Chondrocyte (in vitro differentiated cells): ENCODE data around the gene SLPI. TPM values are rescaled to one million over a fixed set of nuclear protein-coding genes. Genes with fewer than 3 reads are reported as not detected.
A peak's percentile ranks its signal among the peaks of the same experiment; 100 is the strongest.

ENCODE experiments used
- DNase-seq: peaks from one replicate; pipeline ENCODE4 v3.0.0; 2021; ENCODE audit warnings: mixed read lengths, low spot score
- H3K27ac Mint-ChIP-seq: one replicate; pipeline ENCODE4 v1.8.0; 2021; ENCODE audit warnings: mild to moderate bottlenecking, moderate library complexity, mixed read lengths; ENCODE audit not compliant: unreplicated experiment
- H3K27me3 Mint-ChIP-seq: 2 replicates; pipeline ENCODE4 v1.8.0; 2021; ENCODE audit warnings: low read depth, mixed read lengths
- H3K36me3 Mint-ChIP-seq: 2 replicates; pipeline ENCODE4 v1.8.0; 2021; ENCODE audit warnings: low read depth, mixed read lengths
- H3K4me1 Mint-ChIP-seq: 2 replicates; pipeline ENCODE4 v1.8.0; 2021; ENCODE audit warnings: low read depth, mild to moderate bottlenecking, mixed read lengths
- H3K4me3 Mint-ChIP-seq: one replicate; pipeline ENCODE4 v1.8.0; 2021; ENCODE audit warnings: mild to moderate bottlenecking, moderate library complexity, mixed read lengths; ENCODE audit not compliant: unreplicated experiment
- H3K9me3 Mint-ChIP-seq: 2 replicates; pipeline ENCODE4 v1.8.0; 2021; ENCODE audit warnings: low read depth, mixed read lengths
- total RNA-seq: library from RNA; stranded (reverse); gene quantifications from 3 replicates; pipeline ENCODE4 v1.2.1, GENCODE V29; 2021
- TF ChIP-seq, protein P1 (sequence below): fragments of 200-600 bp; sonication (generic); IDR thresholded peaks from 2 replicates; pipeline ENCODE4 v1.5.0; 2021; ENCODE audit warnings: antibody characterized with exemption, mild to moderate bottlenecking, moderate library complexity

SLPI gene
- total RNA-seq, 1 donor from 2014 or later = 0.40 TPM

DNA sequence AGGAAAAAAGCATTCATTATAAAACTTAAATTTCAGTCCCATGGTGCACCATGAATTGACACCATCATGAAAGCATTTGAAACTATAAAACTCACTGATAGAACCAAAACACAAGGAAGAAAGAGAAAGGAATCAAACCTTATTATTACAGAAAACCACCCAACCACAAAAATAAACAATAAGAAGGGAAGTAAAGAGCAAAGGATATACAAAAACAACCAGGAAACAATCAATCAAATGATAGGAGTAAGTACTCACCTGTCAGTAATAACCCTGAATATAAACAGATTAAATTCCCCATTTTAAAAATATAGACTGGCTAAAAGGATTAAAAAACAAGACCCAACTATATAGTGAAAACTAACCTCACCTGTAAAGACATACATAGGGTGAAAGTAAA lies 5.8 kb downstream of the SLPI start:
- Mint-ChIP-seq H3K4me3 (no peak overlapping the region), H3K36me3 (no peaks in the 10 kb centered on the region), H3K27ac (no peak overlapping the region), H3K4me1 (no peaks in the 10 kb centered on the region), H3K9me3 (no peaks in the 10 kb centered on the region), H3K27me3 (peaks cover 71% of the 10 kb centered on the region)
- DNase-seq = no peak
- TF ChIP-seq, protein P1, sequence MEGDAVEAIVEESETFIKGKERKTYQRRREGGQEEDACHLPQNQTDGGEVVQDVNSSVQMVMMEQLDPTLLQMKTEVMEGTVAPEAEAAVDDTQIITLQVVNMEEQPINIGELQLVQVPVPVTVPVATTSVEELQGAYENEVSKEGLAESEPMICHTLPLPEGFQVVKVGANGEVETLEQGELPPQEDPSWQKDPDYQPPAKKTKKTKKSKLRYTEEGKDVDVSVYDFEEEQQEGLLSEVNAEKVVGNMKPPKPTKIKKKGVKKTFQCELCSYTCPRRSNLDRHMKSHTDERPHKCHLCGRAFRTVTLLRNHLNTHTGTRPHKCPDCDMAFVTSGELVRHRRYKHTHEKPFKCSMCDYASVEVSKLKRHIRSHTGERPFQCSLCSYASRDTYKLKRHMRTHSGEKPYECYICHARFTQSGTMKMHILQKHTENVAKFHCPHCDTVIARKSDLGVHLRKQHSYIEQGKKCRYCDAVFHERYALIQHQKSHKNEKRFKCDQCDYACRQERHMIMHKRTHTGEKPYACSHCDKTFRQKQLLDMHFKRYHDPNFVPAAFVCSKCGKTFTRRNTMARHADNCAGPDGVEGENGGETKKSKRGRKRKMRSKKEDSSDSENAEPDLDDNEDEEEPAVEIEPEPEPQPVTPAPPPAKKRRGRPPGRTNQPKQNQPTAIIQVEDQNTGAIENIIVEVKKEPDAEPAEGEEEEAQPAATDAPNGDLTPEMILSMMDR = no peak

DNA sequence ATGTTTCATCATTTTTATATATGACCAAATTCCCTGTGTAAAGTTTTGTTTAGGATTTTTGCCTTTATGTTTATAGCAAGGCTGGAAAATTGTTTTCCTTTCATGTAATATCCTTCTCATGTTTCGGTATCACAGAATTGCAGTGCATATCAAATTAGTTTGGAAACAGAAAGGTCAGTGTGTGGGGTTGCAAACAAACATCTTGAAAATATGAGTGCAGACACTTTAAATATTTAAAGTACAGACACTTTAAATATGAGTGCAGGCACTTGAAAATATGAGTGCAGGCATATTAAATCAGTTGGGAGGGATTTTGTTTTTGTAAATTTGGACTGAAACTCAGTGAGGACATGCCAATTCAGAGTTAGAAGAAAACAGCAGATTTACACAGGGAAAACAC lies 6.5 kb downstream of the SLPI start:
- no peak overlapping the region for H3K4me3 Mint-ChIP-seq
- H3K27ac Mint-ChIP-seq = no peak overlapping the region
- DNase-seq = no peak
- TF ChIP-seq, protein P1 = no peak
- no peaks in the 10 kb centered on the region for H3K4me1 Mint-ChIP-seq
- H3K27me3 Mint-ChIP-seq = peaks cover 78% of the 10 kb centered on the region
- no peaks in the 10 kb centered on the region for H3K9me3 Mint-ChIP-seq
- no peaks in the 10 kb centered on the region for H3K36me3 Mint-ChIP-seq

DNA sequence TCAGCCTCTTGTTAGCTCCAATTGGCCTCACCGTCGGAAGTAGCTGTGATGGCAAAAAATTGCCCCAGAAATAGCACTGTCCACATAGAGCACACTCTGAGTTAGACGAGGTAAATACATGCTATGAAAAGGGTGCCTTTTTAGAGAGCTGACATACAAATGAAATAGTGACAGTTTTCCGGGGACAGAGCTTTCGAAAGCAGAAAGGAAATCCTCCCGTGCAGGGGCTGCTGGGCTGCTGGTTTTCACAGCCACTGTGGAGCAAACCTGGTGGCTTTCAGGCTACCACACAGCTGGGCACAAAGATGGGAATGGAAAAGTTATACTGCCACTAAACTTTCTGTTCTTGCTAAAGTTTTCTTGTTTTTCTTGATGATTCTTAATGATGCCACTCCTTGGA lies 8.3 kb downstream of the SLPI start:
- Mint-ChIP-seq H3K27me3 (peaks cover 79% of the 10 kb centered on the region), H3K4me3 (no peak overlapping the region), H3K9me3 (no peaks in the 10 kb centered on the region), H3K27ac (no peak overlapping the region), H3K36me3 (no peaks in the 10 kb centered on the region), H3K4me1 (no peaks in the 10 kb centered on the region)
- TF ChIP-seq, protein P1 = no peak
- DNase-seq = no peak

DNA sequence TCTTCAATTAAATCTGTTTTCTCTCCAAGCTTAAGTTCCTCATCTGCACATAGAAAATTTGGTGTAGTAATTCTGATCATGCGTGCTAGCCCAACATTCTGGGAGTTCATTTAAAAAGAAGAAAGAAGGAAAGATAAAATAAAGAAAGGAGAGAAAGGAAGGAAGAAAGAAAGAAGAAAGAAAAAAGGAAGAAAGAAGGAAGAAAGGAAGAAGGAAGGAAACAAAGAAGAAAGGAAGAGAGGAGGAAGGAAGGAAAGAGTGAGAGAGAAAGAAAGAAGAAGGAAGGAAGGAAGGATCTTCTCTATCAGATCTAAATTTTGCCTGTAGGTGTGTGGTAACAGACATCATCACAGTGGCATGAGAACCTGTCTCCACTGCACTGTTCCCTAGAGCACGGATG lies 16.2 kb downstream of the SLPI start:
- peaks cover 9% of the 10 kb centered on the region for H3K9me3 Mint-ChIP-seq
- H3K36me3 Mint-ChIP-seq = peaks cover 3% of the 10 kb centered on the region
- H3K4me1 Mint-ChIP-seq = no peaks in the 10 kb centered on the region
- DNase-seq = no peak
- TF ChIP-seq, protein P1 = no peak
- H3K27ac Mint-ChIP-seq = no peak overlapping the region
- H3K27me3 Mint-ChIP-seq = peaks cover 49% of the 10 kb centered on the region
- no peak overlapping the region for H3K4me3 Mint-ChIP-seq

DNA sequence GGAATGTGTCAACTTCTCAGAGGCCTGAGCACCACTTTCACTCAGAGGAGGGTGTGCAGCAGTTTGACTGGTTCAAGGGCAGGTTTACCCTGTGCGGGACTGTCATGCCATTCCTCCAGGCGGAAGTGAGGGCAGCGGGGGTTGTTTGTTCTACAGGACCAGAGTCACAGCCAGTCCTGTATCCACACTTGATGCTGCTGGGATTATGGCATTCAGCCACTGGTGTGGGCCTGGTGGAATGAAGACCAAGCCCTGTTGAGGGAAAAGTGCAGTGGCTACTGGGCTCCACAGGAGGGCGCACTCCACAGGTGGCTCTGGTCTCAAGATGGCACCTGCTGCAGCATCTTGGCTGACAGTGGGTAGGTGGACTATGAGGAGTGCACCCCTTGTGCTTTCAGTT lies 18.4 kb downstream of the SLPI start:
- peaks cover 3% of the 10 kb centered on the region for H3K36me3 Mint-ChIP-seq
- no peak for DNase-seq
- H3K27ac Mint-ChIP-seq = no peak overlapping the region
- H3K9me3 Mint-ChIP-seq = peaks cover 12% of the 10 kb centered on the region
- H3K4me1 Mint-ChIP-seq = no peaks in the 10 kb centered on the region
- H3K4me3 Mint-ChIP-seq = no peak overlapping the region
- H3K27me3 Mint-ChIP-seq = peaks cover 41% of the 10 kb centered on the region
- TF ChIP-seq, protein P1 = peak; percentile 43
